ENCODE data around the gene CAMK4. TPM values are rescaled to one million over a fixed set of nuclear protein-coding genes. Genes with fewer than 3 reads are reported as not detected.

Gene CAMK4
- total and polyA plus RNA-seq, 2 of the 8 experiments (the other 6 are each of a cell fraction or from before 2014, with no cell fraction given): 1.8 to 8.3 TPM

DNA sequence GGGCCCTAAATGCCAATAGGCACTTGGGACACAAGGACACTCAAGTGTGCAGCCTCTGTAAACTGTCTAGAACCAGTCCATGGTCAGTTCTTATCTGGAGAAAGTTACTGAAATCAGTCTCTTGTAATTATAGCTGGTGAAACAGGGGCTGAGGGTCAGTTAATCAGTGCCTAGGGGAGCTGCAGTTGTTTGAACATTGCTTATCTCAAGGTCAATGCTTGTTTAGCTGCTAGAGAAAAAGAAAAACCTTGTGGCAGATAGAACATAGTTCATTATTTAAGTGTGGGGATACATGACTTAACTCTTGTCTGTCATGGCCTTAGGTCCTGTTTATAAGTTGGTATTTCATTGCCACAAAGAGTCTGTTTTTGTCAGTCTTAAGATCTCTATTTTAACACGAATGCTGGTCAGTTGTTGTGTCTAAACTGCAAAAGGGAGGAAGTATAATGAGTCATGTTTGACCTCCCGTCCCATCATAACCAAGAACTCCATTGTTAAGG is 180.1 kb downstream of the CAMK4 start:
- DNase-seq (ENCODE audit: low read depth in 1 of 2, low spot score in 2 of 2): no peak
- no peak for FAIRE-seq
- no peaks in the 10 kb centered on the region for H3K36me3 ChIP-seq (ENCODE audit: control insufficient read depth in 2 of 4, insufficient read depth in 4 of 4, low read length in 3 of 4)
- ChIA-PET CTCF (ENCODE audit: partially characterized antibody) (no interaction called here), POLR2A (ENCODE audit: partially characterized antibody) (no interaction called here)
- no peak overlapping the region for H2BK15ac ChIP-seq (ENCODE audit: low read length)
- no peak overlapping the region for H4K5ac ChIP-seq (ENCODE audit: insufficient read length, low read depth, low read length)
- H3K79me2 ChIP-seq (ENCODE audit: control insufficient read depth in 1 of 2, insufficient read depth in 2 of 2, low read length in 2 of 2): no peaks in the 10 kb centered on the region
- H2BK5ac ChIP-seq (ENCODE audit: low read depth, low read length): no peak overlapping the region
- no peak overlapping the region for H2BK12ac ChIP-seq (ENCODE audit: low read depth, low read length)
- WGBS, 2 experiments (ENCODE audit: extremely low coverage in 1 of 2, insufficient coverage in 1 of 2, insufficient read length in 1 of 2, insufficient replicate concordance in 2 of 2, low coverage in 1 of 2, low lambda C conversion rate in 2 of 2, missing lambda C conversion rate in 1 of 2): 87% methylated on average over 2 of the region's 2 CpGs; no CpG with 5 or more reads in 1 of the 2 experiments
- no peak overlapping the region for H3K4me2 ChIP-seq (ENCODE audit: insufficient read depth in 1 of 2, low read depth in 2 of 2, low read length in 2 of 2)
- H2AFZ ChIP-seq (ENCODE audit: low read length): no peak overlapping the region
- TF ChIP-seq RAD21 (IDR thresholded peaks at IDR 0.05 in 1 of 2, conservative IDR thresholded peaks at IDR 0.05 in 1 of 2; ENCODE audit: low read depth in 2 of 2, low read length in 2 of 2) (no peak), PHF8 (conservative IDR thresholded peaks at IDR 0.05; ENCODE audit: low read depth, low read length) (no peak), SUZ12 (IDR thresholded peaks at IDR 0.05; ENCODE audit: low read length) (no peak), YY1 (IDR thresholded peaks at IDR 0.05; ENCODE audit: low read depth, low read length) (no peak)
- H3K4ac ChIP-seq (replicated peaks; ENCODE audit: insufficient read length, low read depth, low read length): no peak overlapping the region
- H3K27me3 ChIP-seq (replicated peaks in 1 of 4; ENCODE audit: control insufficient read depth in 3 of 4, extremely low read depth in 1 of 4, insufficient read depth in 3 of 4, low read length in 3 of 4): peaks cover 0 to 1% (median 0%) of the 10 kb centered on the region in 4 experiments; a peak in 1 of 7 replicates
- H3K4me3 ChIP-seq (ENCODE audit: extremely low read depth in 1 of 4, insufficient read depth in 2 of 4, low read depth in 3 of 4, low read length in 4 of 4): no peak overlapping the region
- no peak overlapping the region for H4K91ac ChIP-seq (replicated peaks; ENCODE audit: insufficient read length, low read length)
- H2BK20ac ChIP-seq (ENCODE audit: low read length): no peak overlapping the region
- no peak overlapping the region for H3K56ac ChIP-seq (replicated peaks; ENCODE audit: insufficient read length, low read depth, low read length)
- no peak overlapping the region for H3K9ac ChIP-seq (replicated peaks in 1 of 4; ENCODE audit: extremely low read depth in 1 of 4, low read depth in 3 of 4, low read length in 3 of 4)
- no peaks in the 10 kb centered on the region for H3K79me1 ChIP-seq (ENCODE audit: low read depth, low read length)
- H3K4me1 ChIP-seq (replicated peaks in 1 of 4; ENCODE audit: control insufficient read depth in 3 of 4, insufficient read depth in 4 of 4, low read length in 3 of 4): no peaks in the 10 kb centered on the region
- H4K8ac ChIP-seq (ENCODE audit: extremely low read depth, insufficient read depth, low read length): no peak overlapping the region
- no peak overlapping the region for H3K27ac ChIP-seq (ENCODE audit: low read depth, low read length)
- H3K14ac ChIP-seq (ENCODE audit: insufficient read length): no peak overlapping the region
- peaks cover 8 to 9% of the 10 kb centered on the region in 2 experiments for H3K9me3 ChIP-seq (ENCODE audit: insufficient read depth in 2 of 2, low read depth in 1 of 2, low read length in 1 of 2)
- H2BK120ac ChIP-seq (replicated peaks; ENCODE audit: low read depth, low read length): no peak overlapping the region
- no peak overlapping the region for H3K23ac ChIP-seq (ENCODE audit: insufficient read length)
- no peaks in the 10 kb centered on the region for H4K20me1 ChIP-seq (replicated peaks in 1 of 2; ENCODE audit: control insufficient read depth in 1 of 2, insufficient read depth in 2 of 2, low read length in 2 of 2)
- no peaks in the 10 kb centered on the region for H3K23me2 ChIP-seq (ENCODE audit: low read depth, low read length)
- no peak overlapping the region for H3K18ac ChIP-seq (ENCODE audit: extremely low read depth, low read length)
- no peak overlapping the region for H2AK5ac ChIP-seq (ENCODE audit: low read depth, low read length)

Data from H1 (cell line).